Measurements from ENCODE around the gene CAPN10. TPM values are rescaled to one million over a fixed set of nuclear protein-coding genes. Genes with fewer than 3 reads are reported as not detected.

Gene CAPN10
- total RNA-seq, 1 donor from 2014 or later, result 54.9 TPM

DNA sequence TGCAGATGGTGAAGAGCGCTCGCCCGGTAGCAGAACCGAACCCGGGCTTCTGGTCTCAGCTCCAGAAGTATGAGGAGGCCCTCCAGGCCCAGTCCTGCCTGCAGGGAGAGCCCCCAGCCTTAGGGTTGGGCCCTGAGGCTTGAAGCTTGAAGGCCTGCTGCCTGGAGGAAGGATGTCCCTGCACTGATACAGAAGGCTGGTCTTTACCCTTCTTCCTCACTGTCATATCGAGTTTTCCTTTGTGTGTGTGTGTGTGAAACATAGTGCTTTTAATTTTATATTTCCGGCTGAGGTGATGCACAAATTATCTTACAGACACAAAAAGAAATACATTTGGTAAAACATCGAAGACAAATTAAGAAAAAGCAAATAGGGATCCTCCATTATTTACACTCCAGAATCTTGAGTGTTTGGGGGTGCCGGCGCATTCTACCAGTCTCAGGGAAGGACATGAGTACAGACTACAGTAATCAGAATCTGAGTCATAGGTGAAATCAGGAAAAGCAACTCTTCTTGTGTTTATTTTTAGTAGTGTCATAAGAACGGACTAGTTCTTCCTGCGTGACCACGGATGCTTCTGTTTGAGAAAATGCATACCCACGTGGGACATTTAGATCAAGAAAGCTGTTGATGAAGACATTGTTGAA, 25.1 kb upstream of the CAPN10 start:
- intact Hi-C loops (cut with micrococcal nuclease), result loop anchor here (1.0 to 10.0 kb wide), 8 partner anchors 25 to 1323 kb away; partner anchors contain the start of genes CAPN10, GPC1 and NDUFA10

DNA sequence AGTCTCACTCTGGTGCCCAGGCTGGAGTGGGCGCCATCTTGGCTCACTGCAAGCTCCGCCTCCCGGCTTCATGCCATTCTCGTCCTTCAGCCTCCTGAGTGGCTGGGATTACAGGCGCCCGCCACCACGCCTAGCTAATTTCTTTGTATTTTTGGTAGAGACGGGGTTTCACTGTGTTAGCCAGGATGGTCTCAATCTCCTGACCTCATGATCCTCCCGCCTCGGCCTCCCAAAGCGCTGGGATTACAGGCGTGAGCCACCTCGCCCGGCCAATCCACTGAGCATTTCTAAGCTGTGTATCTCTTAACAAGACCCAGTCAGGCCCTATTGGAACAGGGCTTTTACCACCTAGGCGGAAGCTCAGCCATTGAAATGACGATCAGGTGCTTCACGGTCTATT, 23.3 kb upstream of the CAPN10 start:
- intact Hi-C loops (cut with micrococcal nuclease), result loop anchor here (10.0 kb wide), 4 partner anchors 328 to 1322 kb away; partner anchors contain the start of gene NDUFA10

DNA sequence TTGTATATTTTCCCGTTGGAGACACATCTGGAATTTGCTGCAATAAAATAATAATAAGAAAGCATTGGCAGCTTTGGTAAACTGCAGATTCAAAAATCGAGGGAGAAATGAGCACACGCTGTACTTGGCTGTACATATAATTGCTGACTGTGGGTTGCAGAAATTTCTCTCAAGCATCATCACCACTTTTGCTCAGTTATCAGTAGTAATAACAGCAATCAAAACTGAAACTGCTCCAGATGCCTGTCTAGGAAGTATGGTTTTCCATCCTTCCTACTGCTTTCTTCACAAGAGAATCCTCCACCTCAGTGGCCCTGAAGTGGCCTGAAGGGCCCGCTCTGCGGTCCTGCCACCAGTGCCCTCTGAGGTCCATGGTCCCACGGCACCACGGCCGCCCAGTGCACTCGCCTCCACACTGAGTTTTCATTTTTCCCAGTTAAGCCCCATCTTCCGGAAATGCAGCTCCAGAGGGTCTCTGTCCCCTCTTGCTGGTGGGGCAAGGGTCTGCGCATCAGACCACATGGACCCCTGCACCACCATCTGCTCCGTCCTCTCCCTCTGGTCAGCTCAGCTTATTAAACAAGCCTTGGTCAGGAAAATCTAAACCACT, 22.5 kb upstream of the CAPN10 start:
- intact Hi-C loops (cut with micrococcal nuclease), result loop anchor here (10.0 kb wide), 4 partner anchors 329 to 1321 kb away; partner anchors contain the start of gene NDUFA10

DNA sequence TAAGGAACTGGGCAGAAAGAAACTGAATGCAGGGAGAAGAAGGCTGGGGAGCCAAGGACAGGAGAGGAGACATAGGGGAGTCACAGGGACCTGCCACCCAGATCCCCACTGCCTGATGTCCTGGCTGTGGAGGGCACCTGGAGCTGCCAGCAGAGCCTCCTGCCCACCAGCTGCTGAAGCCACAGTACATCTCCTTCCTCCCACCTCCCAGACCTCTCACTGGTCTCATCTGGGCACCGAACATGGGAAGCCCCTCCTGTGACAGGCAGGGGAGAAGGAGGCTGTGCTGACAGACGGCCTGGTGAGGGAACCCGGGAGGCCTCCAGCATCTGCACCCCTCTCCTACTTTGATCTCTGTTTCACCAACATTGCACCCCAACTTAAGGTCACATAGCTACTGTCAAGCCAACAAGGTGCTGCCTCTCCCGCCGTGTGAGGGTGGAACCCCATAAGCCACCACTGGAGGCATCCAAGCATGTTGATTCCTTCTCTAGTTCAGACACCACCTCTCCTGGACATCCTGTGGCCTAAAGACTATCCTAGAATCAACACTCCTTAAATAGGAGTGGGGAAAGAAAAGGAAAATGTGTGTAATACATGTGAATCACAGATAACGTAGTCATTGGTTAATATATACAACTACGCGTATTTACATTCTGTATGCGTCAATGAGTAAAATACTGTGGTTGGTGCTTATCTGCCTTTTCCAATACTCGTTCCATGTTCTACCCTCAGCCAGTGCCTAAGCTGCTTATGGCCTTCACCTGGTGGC, 21.8 kb upstream of the CAPN10 start:
- intact Hi-C loops (cut with micrococcal nuclease), result loop anchor here (10.0 kb wide), 4 partner anchors 330 to 1320 kb away; partner anchors contain the start of gene NDUFA10

DNA sequence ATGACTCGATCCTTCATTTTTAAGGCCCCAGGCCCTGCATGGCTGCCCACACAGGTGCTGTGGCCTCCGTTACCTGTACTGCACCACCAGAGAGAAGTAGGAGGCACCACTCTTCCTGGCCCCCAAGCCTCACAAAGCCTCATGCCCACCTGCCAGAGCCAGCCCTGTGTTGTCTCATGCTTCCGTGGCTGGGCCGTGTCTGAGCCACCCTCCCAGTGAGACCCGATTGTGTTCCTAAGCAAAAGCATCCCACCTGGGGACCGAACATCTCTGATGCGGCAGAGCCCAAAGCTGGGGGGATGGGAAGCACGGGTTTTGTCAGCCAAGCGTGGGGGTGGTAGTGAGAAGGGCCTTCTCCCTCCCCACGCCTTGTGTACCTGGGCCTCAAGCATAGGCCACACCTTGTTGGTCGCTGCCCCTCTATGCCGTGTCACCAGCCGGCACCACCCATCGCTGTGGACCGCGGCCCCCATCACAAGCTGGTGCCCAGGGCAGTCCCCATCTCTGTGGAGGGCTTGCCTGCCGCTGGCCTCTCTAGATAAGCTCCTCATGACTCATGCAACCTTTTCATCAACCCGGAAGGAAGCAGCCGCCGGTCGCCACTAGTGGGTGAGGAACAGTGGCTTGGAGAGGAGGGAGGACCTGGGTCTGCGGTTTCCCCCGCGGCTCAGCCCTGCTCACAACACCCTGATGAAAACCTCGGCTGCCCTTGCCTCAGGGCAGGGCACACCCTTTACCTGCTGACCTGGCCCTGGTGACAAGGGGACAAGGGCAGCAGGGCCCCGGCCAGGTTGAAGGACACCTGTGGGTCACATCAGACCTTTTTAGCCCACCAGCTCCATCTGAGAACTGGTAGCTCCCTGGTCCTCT, 21.0 kb upstream of the CAPN10 start:
- intact Hi-C loops (cut with micrococcal nuclease), result loop anchor here (1.0 to 10.0 kb wide), 9 partner anchors 21 to 1319 kb away; partner anchors contain the start of genes CAPN10, DTYMK, GPC1 and HDLBP

DNA sequence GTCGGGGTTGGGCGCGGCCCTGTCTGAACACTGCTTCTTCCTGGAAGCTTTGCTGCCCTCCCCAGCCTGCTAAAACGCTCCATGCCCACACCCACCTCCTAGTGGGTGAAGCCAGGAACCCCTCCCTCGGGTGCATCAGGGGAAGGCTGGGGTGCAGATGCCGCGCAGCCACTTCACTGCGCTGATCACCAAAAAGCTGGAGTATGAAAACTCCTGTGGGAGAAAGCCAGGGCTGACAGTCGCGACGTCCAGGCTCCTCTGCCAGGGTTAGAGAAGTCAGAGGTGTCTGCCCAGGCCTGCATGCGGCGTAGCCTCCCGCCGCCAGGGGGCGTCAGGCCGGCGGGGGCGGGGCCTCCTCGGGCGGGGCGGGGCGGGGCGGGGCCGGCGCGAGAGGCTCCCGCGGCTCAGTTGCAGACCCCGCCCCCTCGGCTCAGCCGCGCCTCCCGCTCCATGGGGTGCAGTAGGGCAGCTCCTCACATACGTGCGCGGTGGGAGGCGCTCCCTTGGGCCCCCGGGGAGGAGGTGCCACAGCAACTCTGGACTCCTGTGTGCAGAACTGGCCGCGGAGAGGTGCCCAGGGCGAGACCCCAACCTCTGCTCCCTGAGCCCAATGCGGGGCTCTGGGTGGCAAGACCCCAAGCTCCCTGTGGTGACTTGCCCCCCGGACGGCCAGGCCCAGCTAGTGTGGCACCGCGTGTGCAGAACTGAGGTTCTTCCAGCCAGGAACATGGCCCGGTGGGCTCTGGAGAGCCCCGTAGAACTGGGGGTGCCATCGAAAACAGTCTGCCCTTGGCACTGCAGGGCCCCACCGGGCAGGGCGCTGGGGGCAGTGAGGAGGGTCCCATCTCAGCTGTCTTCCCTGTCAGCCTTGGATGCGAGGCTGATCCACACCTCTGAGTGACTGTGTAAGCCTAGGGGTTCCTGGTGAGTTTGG, 20.1 kb upstream of the CAPN10 start:
- intact Hi-C loops (cut with micrococcal nuclease), result loop anchor here (1.0 to 10.0 kb wide), 9 partner anchors 20 to 1318 kb away; partner anchors contain the start of genes CAPN10, DTYMK, GPC1 and HDLBP

DNA sequence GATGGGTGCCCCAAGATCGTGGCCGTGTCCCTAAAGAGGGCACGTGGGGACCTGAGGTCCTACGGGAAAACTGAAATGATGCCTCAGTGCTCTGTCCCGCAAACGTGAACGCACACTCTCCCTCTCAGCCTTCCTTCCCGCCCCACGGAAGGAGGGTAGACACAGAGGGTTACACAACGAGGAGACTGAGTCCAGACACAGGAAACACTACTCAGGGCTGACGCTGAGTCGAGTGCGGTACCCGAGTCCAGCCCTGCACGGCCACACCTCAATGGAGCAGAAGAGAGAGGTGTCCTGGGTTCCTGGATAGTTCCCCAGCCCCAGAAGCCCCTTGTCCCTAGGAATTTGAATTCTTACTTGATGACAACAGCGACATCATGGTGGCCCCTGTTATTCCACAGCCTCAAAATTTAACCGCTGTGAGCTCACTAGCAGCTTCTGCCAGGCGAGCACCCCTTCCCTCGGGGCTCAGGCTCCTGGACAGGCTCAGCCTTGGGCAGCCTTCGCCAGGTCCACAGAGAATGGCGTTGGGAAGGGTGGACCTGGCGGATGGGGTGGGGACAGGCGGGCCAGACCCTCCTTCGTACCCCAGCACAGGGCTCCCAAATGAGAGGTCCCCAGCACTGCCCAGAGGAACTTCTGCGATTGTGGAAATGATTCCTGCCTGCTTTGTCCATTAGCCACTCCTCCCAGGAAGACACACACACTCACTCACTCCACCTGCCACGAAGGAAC, 19.2 kb upstream of the CAPN10 start:
- intact Hi-C loops (cut with micrococcal nuclease), result loop anchor here (2.0 to 10.0 kb wide), 6 partner anchors 133 to 1317 kb away; partner anchors contain the start of genes DTYMK, GPC1 and NDUFA10

DNA sequence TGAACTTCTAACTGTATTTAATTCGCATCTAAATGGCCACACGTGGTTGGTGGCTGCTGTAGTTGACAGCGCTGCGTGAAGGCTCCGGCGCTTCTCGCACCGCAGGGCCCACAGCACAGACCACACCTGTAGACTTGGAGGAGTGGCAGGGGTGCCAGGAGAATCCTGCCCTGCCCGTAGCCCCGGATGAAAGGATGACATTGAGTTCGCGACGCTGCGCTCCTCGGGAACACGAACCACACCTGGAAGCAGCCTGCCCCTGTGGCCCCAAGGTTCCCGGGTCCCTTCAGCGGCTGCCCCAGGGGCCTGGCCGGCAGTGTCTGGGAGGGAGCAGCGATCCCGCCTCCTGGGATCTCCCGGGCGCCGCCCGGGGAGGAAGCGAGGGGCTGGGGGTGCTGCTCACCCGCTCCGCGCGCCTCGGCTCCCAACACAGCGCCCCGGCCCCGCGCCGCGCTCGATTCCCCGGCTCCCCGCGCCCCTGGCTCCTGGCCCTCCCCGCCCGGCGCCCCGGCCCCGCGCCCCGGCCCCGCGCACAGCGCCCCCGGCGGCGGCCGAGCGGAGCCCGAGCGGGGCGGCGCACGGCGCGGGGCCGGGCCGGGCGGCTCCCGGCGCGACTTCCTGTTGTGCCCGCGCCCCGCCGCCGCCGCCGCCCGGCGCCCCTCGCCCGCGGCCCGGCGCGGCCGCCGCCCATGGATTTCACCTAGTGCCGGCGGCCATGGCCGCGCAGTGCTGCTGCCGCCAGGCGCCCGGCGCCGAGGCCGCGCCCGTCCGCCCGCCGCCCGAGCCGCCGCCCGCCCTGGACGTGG, 18.5 kb upstream of the CAPN10 start, which contains the start of gene RNPEPL1:
RNPEPL1 (plus strand) TSS at position 613 of the 806 bp plus-strand sequence; CDS start at position 716, 103 bp downstream.
- intact Hi-C loops (cut with micrococcal nuclease), result loop anchor here (1.0 to 10.0 kb wide), 7 partner anchors 8 to 1317 kb away; partner anchors contain the start of genes DTYMK, DUSP28, GPC1 and NDUFA10

DNA sequence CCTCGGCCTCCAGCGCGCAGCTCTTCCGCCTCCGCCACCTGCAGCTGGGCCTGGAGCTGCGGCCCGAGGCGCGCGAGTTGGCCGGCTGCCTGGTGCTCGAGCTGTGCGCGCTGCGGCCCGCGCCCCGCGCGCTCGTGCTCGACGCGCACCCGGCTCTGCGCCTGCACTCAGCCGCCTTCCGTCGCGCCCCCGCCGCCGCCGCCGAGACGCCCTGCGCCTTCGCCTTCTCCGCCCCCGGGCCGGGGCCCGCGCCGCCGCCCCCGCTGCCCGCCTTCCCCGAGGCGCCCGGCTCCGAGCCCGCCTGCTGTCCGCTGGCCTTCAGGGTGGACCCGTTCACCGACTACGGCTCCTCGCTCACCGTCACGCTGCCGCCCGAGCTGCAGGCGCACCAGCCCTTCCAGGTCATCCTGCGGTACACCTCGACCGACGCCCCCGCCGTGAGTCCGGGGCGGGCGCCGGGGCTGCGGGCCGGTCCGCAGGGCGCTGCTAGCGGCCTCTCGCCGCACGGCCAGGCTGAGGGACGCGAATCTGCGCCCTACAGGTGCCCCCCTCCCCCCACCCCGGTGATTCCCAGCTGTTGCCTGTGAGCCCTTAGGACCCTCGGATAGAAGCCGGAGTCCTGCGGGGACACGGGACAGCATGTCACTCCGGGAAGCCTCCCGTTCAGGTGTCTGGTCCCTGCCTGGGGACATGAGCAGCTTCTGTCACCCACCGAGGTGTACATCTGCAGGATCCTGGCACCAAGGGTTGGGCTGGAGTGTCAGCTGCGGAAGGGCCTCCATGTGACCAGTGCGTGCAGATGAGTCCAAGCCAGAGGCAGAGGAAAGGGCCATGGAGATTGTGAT, 17.6 kb upstream of the CAPN10 start:
- intact Hi-C loops (cut with micrococcal nuclease), result loop anchor here (1.0 to 10.0 kb wide), 5 partner anchors 9 to 1316 kb away; partner anchors contain the start of genes DUSP28 and NDUFA10

DNA sequence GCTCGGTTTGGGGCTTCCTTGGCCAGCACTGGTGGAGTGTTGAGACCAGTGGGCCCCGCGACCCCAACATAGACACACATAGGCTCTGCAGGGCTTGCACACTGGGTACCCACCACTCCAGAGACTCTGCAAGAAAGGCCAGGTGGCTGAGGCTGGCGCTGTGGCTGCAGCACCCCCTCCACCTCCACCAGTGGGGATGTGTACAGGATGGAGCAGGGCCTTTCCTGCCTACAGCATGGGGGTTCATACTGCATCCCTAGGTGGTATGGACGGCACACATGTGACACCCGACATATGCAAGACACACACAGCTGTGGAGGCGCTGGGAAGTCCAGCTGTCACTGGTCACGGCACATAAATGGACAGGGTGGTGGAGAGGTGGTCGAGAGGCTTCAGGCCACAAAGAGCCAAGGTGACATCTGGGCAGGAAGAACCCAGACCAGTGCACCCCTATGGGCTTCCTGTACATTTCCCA, 17.0 kb upstream of the CAPN10 start:
- intact Hi-C loops (cut with micrococcal nuclease), result loop anchor here (10.0 kb wide), 4 partner anchors 335 to 1315 kb away; partner anchors contain the start of gene NDUFA10

DNA sequence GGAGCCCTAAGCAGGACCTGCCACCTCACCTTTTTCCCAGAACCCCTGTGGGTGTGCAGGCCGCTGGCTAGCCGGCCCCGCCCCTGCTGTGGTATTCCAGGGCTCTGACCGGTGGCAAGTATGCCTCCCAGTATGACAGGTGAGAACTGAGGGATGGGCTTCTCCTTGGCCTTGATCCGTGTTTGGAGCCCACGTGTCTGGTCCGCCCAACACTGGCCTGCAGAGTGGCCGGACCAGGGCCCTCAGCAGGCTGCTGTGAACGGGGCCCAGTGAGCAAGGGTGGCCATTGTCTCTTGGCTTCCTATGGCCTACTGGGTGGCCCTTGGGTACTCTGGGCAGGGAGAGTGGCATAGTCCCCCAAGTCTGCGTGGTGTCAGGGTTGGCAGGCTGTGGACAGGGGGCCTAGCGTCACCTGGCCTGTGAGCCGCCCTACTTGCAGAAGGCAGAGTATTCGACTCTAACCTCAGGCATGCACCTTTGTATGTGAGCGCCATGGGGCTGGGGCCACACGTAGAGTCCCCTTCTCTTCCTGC, 16.5 kb upstream of the CAPN10 start:
- intact Hi-C loops (cut with micrococcal nuclease), result loop anchor here (10.0 kb wide), 4 partner anchors 335 to 1315 kb away; partner anchors contain the start of gene NDUFA10

DNA sequence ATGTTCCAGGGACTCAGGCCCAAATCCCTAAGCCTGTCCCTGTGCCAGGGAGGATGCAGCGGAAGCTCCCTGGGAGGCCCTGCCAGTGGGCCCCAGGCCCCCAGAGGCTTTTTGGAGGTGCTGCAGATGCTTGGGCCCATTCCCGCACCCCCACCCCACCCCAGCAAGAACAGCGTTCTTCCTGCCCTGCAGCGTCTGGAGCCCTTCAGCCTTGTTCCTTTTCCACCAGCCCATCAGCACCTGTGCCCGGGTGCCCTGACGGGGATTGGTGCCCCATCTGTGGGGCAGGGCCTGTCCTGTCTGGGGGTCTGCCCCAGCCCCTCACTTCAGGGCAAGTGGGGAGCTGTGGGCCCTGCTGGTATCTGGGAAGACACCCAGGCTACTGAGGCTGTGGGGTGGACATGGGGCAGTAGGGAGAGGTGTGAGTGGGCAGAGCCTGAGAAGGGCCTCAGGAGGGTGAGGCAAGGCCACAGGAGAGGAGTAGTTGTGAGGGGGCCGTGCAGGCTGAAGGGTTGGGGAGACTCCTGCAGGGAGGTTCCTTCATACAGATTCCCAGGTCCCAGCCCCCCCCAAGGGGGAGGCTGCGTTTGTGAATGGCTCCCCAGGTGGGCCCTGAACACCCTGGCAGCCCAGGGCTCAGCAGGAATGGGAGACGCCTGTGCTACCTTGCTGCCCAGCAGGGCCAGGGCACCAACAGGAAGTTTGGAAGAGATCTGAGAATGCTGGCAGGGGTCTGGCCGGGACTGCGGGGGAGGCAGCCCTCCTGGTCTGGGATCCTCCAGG, 15.8 kb upstream of the CAPN10 start:
- intact Hi-C loops (cut with micrococcal nuclease), result no loop called here

DNA sequence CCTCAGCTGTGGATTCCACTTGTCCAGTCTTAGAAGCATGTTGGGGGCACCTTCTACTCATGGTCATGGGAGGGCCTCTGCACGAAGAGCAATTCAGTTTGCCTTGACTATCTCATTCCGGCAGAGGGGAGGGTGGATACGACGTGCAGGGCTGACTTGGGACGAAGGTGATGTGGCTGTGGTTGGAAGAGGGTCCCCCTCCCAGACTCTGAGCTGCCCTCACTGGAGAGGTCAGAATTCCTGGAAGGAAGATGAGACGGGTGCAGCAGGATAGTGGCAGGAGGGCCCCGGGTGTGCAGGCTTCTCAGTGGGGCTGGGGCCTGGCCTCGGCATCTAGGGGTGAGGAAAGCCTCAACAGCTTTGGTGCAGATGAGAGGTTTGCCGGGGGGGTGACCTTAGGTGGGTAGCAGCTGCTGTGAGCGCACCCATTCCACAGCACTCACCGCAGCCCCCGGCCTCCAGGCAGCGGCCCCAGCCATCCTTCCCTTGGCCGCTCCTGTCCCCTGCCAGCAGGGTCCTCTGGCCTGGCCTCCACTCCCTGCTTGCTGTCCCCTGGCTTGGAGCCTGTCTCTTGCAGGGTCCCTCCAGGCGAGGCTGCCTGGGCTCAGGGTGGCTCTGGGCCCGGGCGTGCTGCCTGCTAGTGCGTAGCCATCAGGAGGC, 15.1 kb upstream of the CAPN10 start:
- intact Hi-C loops (cut with micrococcal nuclease), result no loop called here

DNA sequence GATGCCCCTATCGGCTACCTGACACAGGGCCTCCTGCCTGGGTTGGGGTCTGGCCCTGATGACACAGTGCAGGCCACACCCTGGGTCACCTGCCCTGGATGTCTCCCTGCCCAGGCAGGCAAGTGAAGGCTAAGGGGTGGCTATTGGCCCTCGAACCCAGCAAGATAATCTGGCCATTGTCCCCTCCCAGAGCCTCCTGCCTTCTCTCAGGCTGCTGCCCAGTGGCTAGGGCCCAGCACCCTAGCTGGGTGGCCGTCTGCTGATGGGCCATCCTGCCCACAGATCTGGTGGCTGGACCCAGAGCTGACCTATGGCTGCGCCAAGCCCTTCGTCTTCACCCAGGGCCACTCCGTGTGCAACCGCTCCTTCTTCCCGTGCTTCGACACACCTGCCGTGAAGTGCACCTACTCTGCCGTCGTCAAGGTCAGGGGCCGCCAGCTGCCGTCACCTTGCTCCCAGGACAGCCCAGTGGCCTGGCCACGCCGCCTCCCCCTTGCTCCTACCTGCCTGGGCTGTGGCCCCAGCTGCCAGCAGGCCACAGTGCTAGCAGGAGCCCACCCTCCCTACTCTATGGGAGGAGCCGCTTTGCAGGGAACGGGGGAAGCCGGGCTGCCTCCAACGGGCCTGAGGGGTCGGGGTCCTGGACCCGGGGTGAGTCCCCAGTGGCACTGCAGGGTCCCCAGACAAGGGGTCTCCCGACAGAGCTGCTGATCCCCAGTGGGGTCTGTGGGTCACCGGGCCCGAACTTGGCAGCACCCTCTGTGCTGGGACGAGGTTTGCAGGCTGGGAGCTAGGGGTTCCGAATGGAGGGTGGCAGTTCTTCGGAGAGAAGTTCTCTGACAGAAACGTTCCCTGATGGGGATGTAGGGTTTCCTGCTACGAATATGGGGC, 14.1 kb upstream of the CAPN10 start:
- intact Hi-C loops (cut with micrococcal nuclease), result no loop called here
